Measurements from ENCODE around the gene TCN2. TPM values are rescaled to one million over a fixed set of nuclear protein-coding genes. Genes with fewer than 3 reads are reported as not detected.

The TCN2 gene
- total RNA-seq, 1 experiment from 2014 or later = 2.2 TPM

GRCh38 chr22:30572840-30573593 is 34.0 kb upstream of the TCN2 start:
- no peaks in the 10 kb centered on the region for H3K9me3 ChIP-seq (ENCODE audit: control insufficient read depth in 1 of 2, insufficient read depth in 1 of 2, low read depth in 1 of 2, low read length in 2 of 2)
- no peaks in the 10 kb centered on the region for H3K9me2 ChIP-seq (ENCODE audit: insufficient read depth)
- H3K79me2 ChIP-seq (ENCODE audit: insufficient read depth, low read length) = no peaks in the 10 kb centered on the region
- no peak overlapping the region for H3K9ac ChIP-seq (ENCODE audit: low read length)
- ChIA-PET CTCF (no interaction called here), RAD21 (ENCODE audit: low non-redundant PET in 1 of 2, low total read pairs in 2 of 2, uncharacterized antibody in 2 of 2, unreplicated experiment in 2 of 2) (no interaction called here), POLR2A (no interaction called here)
- no TSS peak for BruUV-seq (replicated peaks)
- DNase-seq (ENCODE audit: low read depth, low spot score) (no peak), ATAC-seq (peak; percentile 4; the same call in 1 of the 2 replicates)
- no peak overlapping the region for H3K27ac ChIP-seq (ENCODE audit: low read depth, low read length)
- H3K4me1 ChIP-seq (ENCODE audit: control insufficient read depth in 1 of 2, insufficient read depth in 2 of 2, low read length in 2 of 2) = peaks cover 6 to 22% of the 10 kb centered on the region in 2 experiments; a peak in 3 of 4 replicates
- peaks cover 14 to 19% of the 10 kb centered on the region in 2 experiments; a peak in 3 of 4 replicates for H3K36me3 ChIP-seq (ENCODE audit: control insufficient read depth in 1 of 2, insufficient read depth in 2 of 2, low read length in 2 of 2)
- H3K27me3 ChIP-seq (ENCODE audit: insufficient read depth, low read length) = no peaks in the 10 kb centered on the region
- TF ChIP-seq YY1 (IDR thresholded peaks at IDR 0.05; ENCODE audit: extremely low read depth, insufficient replicate concordance, low read depth, low read length) = no peak
- no peak for TF ChIP-seq ZBTB33 (IDR thresholded peaks at IDR 0.05; ENCODE audit: extremely low read depth, insufficient replicate concordance, low read length)
- no peak for TF ChIP-seq RAD21 (IDR thresholded peaks at IDR 0.05; ENCODE audit: low read depth)
- TF ChIP-seq EZH2phosphoT487 (IDR thresholded peaks at IDR 0.05; ENCODE audit: borderline replicate concordance) = no peak
- no peak for TF ChIP-seq REST (IDR thresholded peaks at IDR 0.05; ENCODE audit: low read depth)
- no peak for TF ChIP-seq SP1 (IDR thresholded peaks at IDR 0.05; ENCODE audit: low read depth)
- no peak for TF ChIP-seq EGR1 (IDR thresholded peaks at IDR 0.05; ENCODE audit: low read depth)
- TF ChIP-seq CBX3 (IDR thresholded peaks at IDR 0.05; ENCODE audit: low read depth) = no peak
- TF ChIP-seq CEBPB (IDR thresholded peaks at IDR 0.05; ENCODE audit: low read depth) = no peak
- TF ChIP-seq ATF3 (IDR thresholded peaks at IDR 0.05) = no peak
- no peak for TF ChIP-seq ZNF274 (IDR thresholded peaks at IDR 0.05; ENCODE audit: low read depth, low read length)
- no peaks in the 10 kb centered on the region for H4K20me1 ChIP-seq (ENCODE audit: insufficient read depth)
- H3K4me3 ChIP-seq (replicated peaks in 1 of 2; ENCODE audit: low read depth in 1 of 2, low read length in 2 of 2) = no peak overlapping the region
- no peak overlapping the region for H2AFZ ChIP-seq (ENCODE audit: low read depth, low read length, poor library complexity, severe bottlenecking)
- 0 out of 2 replicates have a peak overlapping the region, but pooled peaks have one; percentile 2 for H3K4me2 ChIP-seq (ENCODE audit: low read length)
- intact Hi-C loops (cut with micrococcal nuclease) = no loop called here

All from HCT116 (cell line).